ENCODE measurements around the gene FRMD5. TPM values are rescaled to one million over a fixed set of nuclear protein-coding genes. Genes with fewer than 3 reads are reported as not detected.

The FRMD5 gene
- total and polyA plus RNA-seq, 2 experiments from 2014 or later: 5.9 to 10.1 TPM

DNA sequence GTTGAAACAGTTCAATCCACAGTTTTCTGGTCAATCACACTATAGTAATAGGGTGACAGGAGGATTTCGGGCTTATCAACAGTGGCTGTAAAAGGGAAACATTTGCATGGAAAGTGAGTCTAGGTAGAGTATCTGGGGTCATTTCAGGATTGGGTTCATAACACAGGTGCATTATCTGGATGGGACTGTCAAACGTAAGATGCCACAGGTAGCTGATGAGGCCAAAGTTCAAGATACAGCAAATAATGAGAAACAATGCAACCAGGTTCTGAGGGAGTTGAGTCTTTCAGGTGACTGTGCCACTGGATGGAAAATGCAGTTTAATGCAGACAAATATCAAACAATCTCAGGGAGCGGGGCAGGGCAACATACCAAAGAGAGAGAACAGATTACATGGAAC, 306.0 kb downstream of the FRMD5 start (continued):
- TF ChIP-seq EZH2phosphoT487 (IDR thresholded peaks at IDR 0.05; ENCODE audit: unreplicated experiment): no peak
- TF ChIP-seq POLR2AphosphoS5 (IDR thresholded peaks at IDR 0.05; ENCODE audit: low read depth): no peak
- TF ChIP-seq, protein P1, sequence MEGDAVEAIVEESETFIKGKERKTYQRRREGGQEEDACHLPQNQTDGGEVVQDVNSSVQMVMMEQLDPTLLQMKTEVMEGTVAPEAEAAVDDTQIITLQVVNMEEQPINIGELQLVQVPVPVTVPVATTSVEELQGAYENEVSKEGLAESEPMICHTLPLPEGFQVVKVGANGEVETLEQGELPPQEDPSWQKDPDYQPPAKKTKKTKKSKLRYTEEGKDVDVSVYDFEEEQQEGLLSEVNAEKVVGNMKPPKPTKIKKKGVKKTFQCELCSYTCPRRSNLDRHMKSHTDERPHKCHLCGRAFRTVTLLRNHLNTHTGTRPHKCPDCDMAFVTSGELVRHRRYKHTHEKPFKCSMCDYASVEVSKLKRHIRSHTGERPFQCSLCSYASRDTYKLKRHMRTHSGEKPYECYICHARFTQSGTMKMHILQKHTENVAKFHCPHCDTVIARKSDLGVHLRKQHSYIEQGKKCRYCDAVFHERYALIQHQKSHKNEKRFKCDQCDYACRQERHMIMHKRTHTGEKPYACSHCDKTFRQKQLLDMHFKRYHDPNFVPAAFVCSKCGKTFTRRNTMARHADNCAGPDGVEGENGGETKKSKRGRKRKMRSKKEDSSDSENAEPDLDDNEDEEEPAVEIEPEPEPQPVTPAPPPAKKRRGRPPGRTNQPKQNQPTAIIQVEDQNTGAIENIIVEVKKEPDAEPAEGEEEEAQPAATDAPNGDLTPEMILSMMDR (conservative IDR thresholded peaks at IDR 0.05; ENCODE audit: low read depth in 2 of 2): no peak
- TF ChIP-seq JUNB (IDR thresholded peaks at IDR 0.05; ENCODE audit: unreplicated experiment): no peak
- TF ChIP-seq ZNF331 (CRISPR knock-in tag; IDR thresholded peaks at IDR 0.05; ENCODE audit: low read depth): no peak

- H3K9me2 ChIP-seq (ENCODE audit: insufficient read depth): no peaks in the 10 kb centered on the region
- H3K27ac ChIP-seq (ENCODE audit: low read depth): no peak overlapping the region
- no peaks in the 10 kb centered on the region; the same call in 1 of the 2 replicates for H4K20me1 ChIP-seq (replicated peaks; ENCODE audit: insufficient read depth)
- no peak overlapping the region for H3K27ac Mint-ChIP-seq
- H3F3A ChIP-seq (replicated peaks; ENCODE audit: low read depth): no peaks in the 10 kb centered on the region
- no peak overlapping the region for H2AFZ ChIP-seq
- no peak for ATAC-seq
- DNase-seq (ENCODE audit: low spot score): no peak
- peaks cover 13% of the 10 kb centered on the region; the same call in 2 of the 3 replicates for H3K36me3 Mint-ChIP-seq (ENCODE audit: low read depth)
- H3K4me2 ChIP-seq: no peak overlapping the region
- H3K4me3 Mint-ChIP-seq: no peak overlapping the region
- no peak overlapping the region for H3K4me3 ChIP-seq
- H3K36me3 ChIP-seq (ENCODE audit: insufficient read depth): no peaks in the 10 kb centered on the region
- no peaks in the 10 kb centered on the region; the same call in 2 of the 3 replicates for H3K4me1 Mint-ChIP-seq
- no peaks in the 10 kb centered on the region for H3K79me2 ChIP-seq (replicated peaks; ENCODE audit: insufficient read depth)
- H3K27me3 Mint-ChIP-seq (ENCODE audit: insufficient read depth, low read depth, poor library complexity): peaks cover 3% of the 10 kb centered on the region
- no peaks in the 10 kb centered on the region for H3K27me3 ChIP-seq (ENCODE audit: insufficient read depth)
- no peak for TF ChIP-seq REST (IDR thresholded peaks at IDR 0.05; ENCODE audit: unreplicated experiment)
- TF ChIP-seq NANOG (IDR thresholded peaks at IDR 0.05; ENCODE audit: borderline replicate concordance): no peak
- no peak for TF ChIP-seq ZNF462 (CRISPR knock-in tag; IDR thresholded peaks at IDR 0.05)
- no peak for TF ChIP-seq STAT1 (IDR thresholded peaks at IDR 0.05; ENCODE audit: unreplicated experiment)
- TF ChIP-seq POLR2AphosphoS5 (IDR thresholded peaks at IDR 0.05; ENCODE audit: low read depth): no peak
- no peak for TF ChIP-seq EZH2 (IDR thresholded peaks at IDR 0.05; ENCODE audit: low read depth, unreplicated experiment)
- TF ChIP-seq JUNB (IDR thresholded peaks at IDR 0.05; ENCODE audit: unreplicated experiment): no peak
- TF ChIP-seq ZNF331 (CRISPR knock-in tag; IDR thresholded peaks at IDR 0.05; ENCODE audit: low read depth): no peak
- H3K4me1 ChIP-seq (ENCODE audit: insufficient read depth): no peaks in the 10 kb centered on the region
- H3K9me3 Mint-ChIP-seq: no peaks in the 10 kb centered on the region
Measured at GRCh38 chr15:43887901-43888300, 307.2 kb downstream of the FRMD5 start.

Measured in GM23338 (cell line).